MCF 10A (cell line): ENCODE data around the gene TSSK2. TPM values are rescaled to one million over a fixed set of nuclear protein-coding genes. Genes with fewer than 3 reads are reported as not detected.

Experiments
- BruUV-seq: library from RNA; stranded (reverse); fragments of 400-500 nt; replicated peaks from 2 replicates; lab custom pipeline; 2021; lab: Mats Ljungman, UMichigan
- CTCF ChIA-PET: fragments of 300-600 bp; sonication (Branson Sonifier 250); formaldehyde crosslinking; extraction: SDS; loops from one replicate; lab custom pipeline; 2021; ENCODE audit warnings: antibody characterized with exemption, inconsistent platforms; lab: Yijun Ruan, JAX
- POLR2A ChIA-PET: fragments of 300-600, 350-650 bp; sonication (Branson Sonifier 250); formaldehyde crosslinking; extraction: SDS; loops from one replicate; lab custom pipeline; 2020; ENCODE audit warnings: antibody characterized with exemption, inconsistent platforms; lab: Yijun Ruan, JAX
- DNase-seq: peaks from one replicate; pipeline ENCODE4 v3.0.0-alpha.2; 2018; ENCODE audit not compliant: unreplicated experiment
- H3K27ac Mint-ChIP-seq: one replicate; pipeline ENCODE4 v1.8.0; 2022; ENCODE audit warnings: mild to moderate bottlenecking, low read depth, mixed read lengths; ENCODE audit not compliant: unreplicated experiment
- H3K27me3 Mint-ChIP-seq: one replicate; pipeline ENCODE4 v1.8.0; 2022; ENCODE audit warnings: mixed read lengths; ENCODE audit not compliant: insufficient read depth, unreplicated experiment
- H3K36me3 Mint-ChIP-seq: one replicate; pipeline ENCODE4 v1.8.0; 2022; ENCODE audit warnings: mild to moderate bottlenecking, moderate library complexity, mixed read lengths; ENCODE audit not compliant: insufficient read depth, unreplicated experiment
- H3K4me1 Mint-ChIP-seq: one replicate; pipeline ENCODE4 v1.8.0; 2022; ENCODE audit warnings: mixed read lengths; ENCODE audit not compliant: insufficient read depth, unreplicated experiment
- H3K4me3 Mint-ChIP-seq: one replicate; pipeline ENCODE4 v1.8.0; 2022; ENCODE audit warnings: mild to moderate bottlenecking, moderate library complexity, mixed read lengths; ENCODE audit not compliant: unreplicated experiment
- H3K9me3 Mint-ChIP-seq: one replicate; pipeline ENCODE4 v1.8.0; 2022; ENCODE audit warnings: mixed read lengths; ENCODE audit not compliant: unreplicated experiment
- intact Hi-C: fragments of 100-400 bp; cut with micrococcal nuclease; formaldehyde crosslinking; loops from 2 replicates; pipeline ENCODE4 v1.14.1; 2022
- total RNA-seq: library from RNA; stranded (reverse); gene quantifications from 2 replicates; pipeline ENCODE4 v1.2.3, GENCODE V29; 2022
- TF ChIP-seq, protein P1 (sequence below): fragments of 200-600 bp; IDR thresholded peaks from one replicate; pipeline ENCODE4 v1.8.0; 2022; ENCODE audit warnings: antibody characterized with exemption, mild to moderate bottlenecking; ENCODE audit not compliant: unreplicated experiment

The TSSK2 gene
- total RNA-seq, 1 experiment from 2014 or later = not detected

- Mint-ChIP-seq H3K9me3 (no peaks in the 10 kb centered on the region), H3K36me3 (peaks cover 30% of the 10 kb centered on the region), H3K4me1 (peaks cover 11% of the 10 kb centered on the region), H3K4me3 (no peak overlapping the region), H3K27ac (no peak overlapping the region), H3K27me3 (no peaks in the 10 kb centered on the region)
- POLR2A ChIA-PET = no interaction called here
- TF ChIP-seq, protein P1, sequence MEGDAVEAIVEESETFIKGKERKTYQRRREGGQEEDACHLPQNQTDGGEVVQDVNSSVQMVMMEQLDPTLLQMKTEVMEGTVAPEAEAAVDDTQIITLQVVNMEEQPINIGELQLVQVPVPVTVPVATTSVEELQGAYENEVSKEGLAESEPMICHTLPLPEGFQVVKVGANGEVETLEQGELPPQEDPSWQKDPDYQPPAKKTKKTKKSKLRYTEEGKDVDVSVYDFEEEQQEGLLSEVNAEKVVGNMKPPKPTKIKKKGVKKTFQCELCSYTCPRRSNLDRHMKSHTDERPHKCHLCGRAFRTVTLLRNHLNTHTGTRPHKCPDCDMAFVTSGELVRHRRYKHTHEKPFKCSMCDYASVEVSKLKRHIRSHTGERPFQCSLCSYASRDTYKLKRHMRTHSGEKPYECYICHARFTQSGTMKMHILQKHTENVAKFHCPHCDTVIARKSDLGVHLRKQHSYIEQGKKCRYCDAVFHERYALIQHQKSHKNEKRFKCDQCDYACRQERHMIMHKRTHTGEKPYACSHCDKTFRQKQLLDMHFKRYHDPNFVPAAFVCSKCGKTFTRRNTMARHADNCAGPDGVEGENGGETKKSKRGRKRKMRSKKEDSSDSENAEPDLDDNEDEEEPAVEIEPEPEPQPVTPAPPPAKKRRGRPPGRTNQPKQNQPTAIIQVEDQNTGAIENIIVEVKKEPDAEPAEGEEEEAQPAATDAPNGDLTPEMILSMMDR = no peak
- intact Hi-C loops = no loop called here
- CTCF ChIA-PET = interaction anchor here (1.4 kb wide), 1 partner anchor 13 kb away, joined by 6 read pairs; the partner anchor contains the start of gene ESS2
- BruUV-seq = no TSS peak
- no peak for DNase-seq
Measured at GRCh38 chr22:19132153-19132552, 1.0 kb downstream of the TSSK2 start.

- BruUV-seq = no TSS peak
- TF ChIP-seq, protein P1 = no peak
- Mint-ChIP-seq H3K4me3 (no peak overlapping the region), H3K27me3 (no peaks in the 10 kb centered on the region), H3K27ac (no peak overlapping the region), H3K4me1 (peaks cover 11% of the 10 kb centered on the region), H3K36me3 (peaks cover 30% of the 10 kb centered on the region), H3K9me3 (no peaks in the 10 kb centered on the region)
- intact Hi-C loops = no loop called here
- CTCF ChIA-PET = interaction anchor here (0.5 to 1.4 kb wide), 2 partner anchors 12 to 356 kb away, joined by 3 to 5 read pairs; partner anchors contain the start of gene ESS2
- no peak for DNase-seq
- POLR2A ChIA-PET = interaction anchor here (0.8 kb wide), 1 partner anchor 10 kb away, joined by 4 read pairs; the partner anchor contains the start of gene DGCR2
Measured at GRCh38 chr22:19132693-19133400, 1.7 kb downstream of the TSSK2 start.

GRCh38 chr22:19133561-19133960 lies 2.5 kb downstream of the TSSK2 start:
- H3K4me1 Mint-ChIP-seq = peaks cover 11% of the 10 kb centered on the region
- no TSS peak for BruUV-seq
- TF ChIP-seq, protein P1 = no peak
- ChIA-PET POLR2A (interaction anchor here (0.6 to 1.7 kb wide), 3 partner anchors 11 to 81 kb away, joined by 3 to 5 read pairs (median 4); partner anchors contain the start of genes DGCR2 and ESS2), CTCF (interaction anchor here (1.4 kb wide), 1 partner anchor 11 kb away, joined by 5 read pairs; the partner anchor contains the start of gene ESS2)
- no peaks in the 10 kb centered on the region for H3K9me3 Mint-ChIP-seq
- no peak overlapping the region for H3K27ac Mint-ChIP-seq
- H3K4me3 Mint-ChIP-seq = no peak overlapping the region
- peaks cover 31% of the 10 kb centered on the region for H3K36me3 Mint-ChIP-seq
- H3K27me3 Mint-ChIP-seq = no peaks in the 10 kb centered on the region
- DNase-seq = no peak
- intact Hi-C loops = no loop called here

DNA sequence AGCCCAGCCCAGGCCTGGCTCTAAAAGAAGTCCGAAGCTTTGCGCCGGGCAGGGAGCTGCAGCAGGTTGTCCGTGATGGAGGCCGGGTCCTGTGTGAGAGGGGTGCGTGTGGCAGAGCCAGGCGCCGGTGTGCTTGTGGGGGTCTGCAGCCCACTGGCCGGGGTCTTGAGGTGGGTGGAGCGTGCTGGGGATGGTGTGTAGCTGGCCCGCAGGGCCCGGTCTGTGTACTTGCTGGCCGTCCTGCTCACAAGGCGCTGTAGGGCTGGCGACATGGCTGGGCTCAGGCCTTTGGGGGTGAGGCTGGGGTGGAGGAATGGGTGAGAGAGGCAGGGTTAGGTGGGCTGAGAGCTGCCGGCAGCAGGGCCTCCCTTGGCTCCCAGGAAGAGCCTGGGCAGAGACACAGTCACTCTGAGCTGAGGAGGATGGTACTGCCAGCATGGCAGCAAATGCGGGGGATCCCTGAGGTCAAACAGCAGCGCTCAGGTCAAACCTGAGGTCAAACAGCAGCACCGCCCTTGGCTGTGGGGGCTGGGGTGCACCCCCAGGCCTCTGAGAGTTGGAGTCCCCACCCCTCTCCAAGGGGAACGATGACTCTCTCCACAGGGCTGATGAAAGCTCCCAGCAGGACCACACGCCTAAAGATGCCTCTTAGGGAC lies 3.2 kb downstream of the TSSK2 start:
- H3K9me3 Mint-ChIP-seq = no peaks in the 10 kb centered on the region
- POLR2A ChIA-PET = interaction anchor here (0.6 to 1.7 kb wide), 4 partner anchors 9 to 80 kb away, joined by 3 to 5 read pairs (median 4); partner anchors contain the start of genes DGCR2 and ESS2
- no peak for DNase-seq
- intact Hi-C loops = no loop called here
- H3K36me3 Mint-ChIP-seq = peaks cover 39% of the 10 kb centered on the region
- BruUV-seq = no TSS peak
- CTCF ChIA-PET = interaction anchor here (1.4 kb wide), 1 partner anchor 10 kb away, joined by 5 read pairs; the partner anchor contains the start of gene ESS2
- no peak overlapping the region for H3K27ac Mint-ChIP-seq
- H3K4me1 Mint-ChIP-seq = peaks cover 8% of the 10 kb centered on the region
- no peak overlapping the region for H3K4me3 Mint-ChIP-seq
- TF ChIP-seq, protein P1 = no peak
- H3K27me3 Mint-ChIP-seq = no peaks in the 10 kb centered on the region
